Spinal cord (tissue), 10 donors: ENCODE results near the gene MRPS10. TPM values are rescaled to one million over a fixed set of nuclear protein-coding genes. Genes with fewer than 3 reads are reported as not detected.

Source experiments
- DNase-seq, 6 donors: peaks; one replicate each; pipeline versions ENCODE4 v3.0.0 to v3.0.0-alpha.2; 2013 to 2015; ENCODE audit warnings: low spot score in 6 of 6, low read depth in 4 of 6
- H3K27ac ChIP-seq: one replicate; pipeline ENCODE4 v1.5.1; 2013; ENCODE audit warnings: low read depth, low read length, control low read depth
- H3K27me3 ChIP-seq: one replicate; pipeline ENCODE4 v1.6.1; 2013; ENCODE audit warnings: low read length; ENCODE audit not compliant: control insufficient read depth, insufficient read depth
- H3K36me3 ChIP-seq: one replicate; pipeline ENCODE4 v1.6.1; 2013; ENCODE audit warnings: low read length; ENCODE audit not compliant: control insufficient read depth, insufficient read depth
- H3K4me1 ChIP-seq: one replicate; pipeline ENCODE4 v1.6.1; 2013; ENCODE audit warnings: low read length; ENCODE audit not compliant: control insufficient read depth, insufficient read depth
- H3K4me3 ChIP-seq: one replicate; pipeline ENCODE4 v1.5.1; 2013; ENCODE audit warnings: low read depth, low read length, control low read depth
- H3K9me3 ChIP-seq: one replicate; pipeline ENCODE4 v1.6.1; 2013; ENCODE audit warnings: low read length; ENCODE audit not compliant: control insufficient read depth, insufficient read depth
- WGBS: methylation state at CpG from one replicate; pipeline ENCODE4 v1.1.5; 2013; ENCODE audit warnings: missing lambda C conversion rate; ENCODE audit not compliant: insufficient coverage; 5-methylcytosine and 5-hydroxymethylcytosine counted together
- polyA plus RNA-seq, 2 donors: library from polyadenylated mRNA; unstranded; fragments of 120-200 nt; gene quantifications; one replicate each; pipeline ENCODE4 v1.2.1, GENCODE V29; 2013; ENCODE audit not compliant: insufficient read length in 2 of 2
- total RNA-seq, 2 donors: library from RNA; depleted of rRNA in 1 of 2; stranded (reverse); fragments of 120-200 nt in 1 of 2; fragments of >200 nt in 1 of 2; gene quantifications; one replicate each; pipeline versions ENCODE4 v1.2.3 to v1.2.4, GENCODE V29; 2013 to 2014
- donor health status: healthy.

Gene MRPS10
- total and polyA plus RNA-seq, 4 donors, result 28.8 to 45.3 (median 30.0) TPM

DNA sequence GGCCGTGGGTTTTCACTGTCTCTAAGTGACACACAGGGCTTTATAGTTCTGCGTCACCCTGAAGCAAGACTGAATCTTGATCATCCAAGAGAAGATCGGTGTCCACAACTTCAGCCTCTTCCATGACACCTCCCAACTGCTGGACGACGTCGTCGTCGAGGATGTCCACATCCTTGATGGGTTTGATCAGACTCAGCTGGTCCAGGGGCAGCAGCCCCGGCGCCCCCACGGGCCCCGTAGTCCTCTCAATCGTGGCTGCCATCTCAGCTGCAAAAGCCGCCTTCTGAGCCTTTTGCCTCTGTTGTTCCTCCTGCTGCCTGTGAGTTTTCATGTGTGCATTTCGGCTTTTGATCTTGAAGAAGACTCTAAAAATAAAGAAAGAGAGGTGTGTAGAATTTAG lies 10.6 kb upstream of the MRPS10 start:
- 93% methylated on average over 13 of the region's 15 CpGs for WGBS
- no peak overlapping the region for H3K27ac ChIP-seq

DNA sequence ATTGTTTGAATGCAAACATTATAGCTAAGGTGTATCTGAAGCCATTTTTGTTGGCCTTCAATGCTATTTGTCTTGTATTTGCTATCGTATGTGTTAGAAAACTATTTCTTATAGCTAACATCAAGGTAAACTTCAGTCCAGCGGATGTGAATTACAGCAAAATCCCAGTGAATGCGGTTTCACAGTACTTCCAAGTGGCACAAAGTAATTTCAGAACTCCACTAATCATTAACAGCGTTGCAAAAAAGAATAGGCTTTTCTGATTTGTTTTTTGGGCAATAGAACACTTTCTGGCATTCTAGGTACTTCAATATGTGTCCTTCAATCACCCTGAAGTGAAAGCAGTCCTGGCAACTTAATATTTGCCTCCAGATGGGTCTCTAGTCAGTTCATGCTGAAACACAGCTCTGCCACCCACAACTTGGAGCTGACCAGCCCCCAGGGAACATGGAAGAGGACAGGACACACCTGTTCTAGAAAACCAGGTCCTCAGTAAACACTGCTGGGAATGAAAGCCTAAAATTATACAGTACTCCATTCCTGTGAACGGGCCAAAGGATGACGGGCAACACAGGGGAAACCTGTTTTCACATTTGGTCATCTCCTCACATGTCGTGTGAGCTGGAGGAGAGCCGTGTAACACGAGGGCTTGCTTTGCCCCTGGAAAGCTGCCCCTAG lies 9.7 kb upstream of the MRPS10 start:
- H3K4me1 ChIP-seq, result no peaks in the 10 kb centered on the region
- peaks cover 23% of the 10 kb centered on the region for H3K36me3 ChIP-seq
- 98% methylated on average over 5 of the region's 9 CpGs for WGBS
- H3K27me3 ChIP-seq, result no peaks in the 10 kb centered on the region
- DNase-seq, result no peak
- no peak overlapping the region for H3K27ac ChIP-seq
- no peaks in the 10 kb centered on the region for H3K9me3 ChIP-seq
- no peak overlapping the region for H3K4me3 ChIP-seq

More for the DNA sequence above, 10.6 kb upstream of the MRPS10 start:
- Histone ChIP-seq H3K9me3 (no peaks in the 10 kb centered on the region), H3K4me1 (no peaks in the 10 kb centered on the region), H3K27me3 (no peaks in the 10 kb centered on the region), H3K36me3 (peaks cover 29% of the 10 kb centered on the region), H3K4me3 (no peak overlapping the region)
- DNase-seq, result no peak

DNA sequence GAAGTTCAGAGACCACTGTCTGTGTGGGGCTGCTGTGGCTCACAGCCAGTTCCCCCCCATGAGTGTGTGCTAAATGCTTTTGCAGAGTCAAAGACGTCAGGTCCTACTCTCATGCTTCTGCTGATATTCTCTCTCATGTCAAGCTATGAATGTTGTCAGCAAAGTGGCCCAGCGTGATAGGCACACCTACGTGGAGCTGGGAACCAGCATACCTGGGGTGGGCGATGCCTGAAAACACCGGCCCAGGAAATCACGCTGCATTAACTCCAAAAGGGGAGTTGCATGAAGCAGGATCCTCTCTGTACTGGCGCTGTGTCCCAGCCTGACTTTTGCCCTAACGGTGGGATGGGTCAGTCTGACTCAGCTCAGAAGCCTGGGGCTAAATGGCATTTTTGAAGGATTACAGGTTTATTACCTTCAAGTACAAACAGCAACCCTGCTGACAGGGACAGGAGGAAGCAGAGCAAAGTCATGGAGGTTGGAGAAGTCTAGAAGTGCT lies 9.0 kb upstream of the MRPS10 start:
- Histone ChIP-seq H3K9me3 (no peaks in the 10 kb centered on the region), H3K4me3 (no peak overlapping the region), H3K36me3 (peaks cover 20% of the 10 kb centered on the region), H3K4me1 (no peaks in the 10 kb centered on the region), H3K27me3 (no peaks in the 10 kb centered on the region), H3K27ac (no peak overlapping the region)
- no peak for DNase-seq
- 81% methylated on average over 7 of the region's 8 CpGs for WGBS

DNA sequence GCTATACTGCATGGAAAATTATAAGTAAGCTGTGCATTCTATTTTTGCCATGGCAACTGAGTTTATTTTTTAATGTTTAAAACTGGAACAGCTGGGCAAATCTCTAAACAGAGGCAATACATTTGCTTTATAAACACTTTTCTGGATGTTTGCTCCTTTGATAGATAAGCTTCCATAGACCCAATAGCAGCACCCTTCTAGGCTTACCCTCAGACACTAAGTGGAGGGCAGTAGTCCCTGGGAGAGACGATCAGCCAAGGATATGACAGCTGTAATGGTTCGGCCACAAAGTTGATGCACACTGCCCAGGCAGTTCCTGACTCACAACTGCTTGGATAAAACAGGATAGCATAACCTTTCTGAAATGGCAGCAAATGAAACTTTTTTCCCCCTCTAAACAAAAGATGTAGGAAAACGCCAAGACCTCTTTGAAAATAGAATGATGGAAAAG lies 8.5 kb upstream of the MRPS10 start:
- no peak for DNase-seq
- H3K9me3 ChIP-seq, result no peaks in the 10 kb centered on the region
- 100% methylated on average over 2 of the region's 3 CpGs for WGBS
- H3K36me3 ChIP-seq, result peaks cover 20% of the 10 kb centered on the region
- H3K27ac ChIP-seq, result no peak overlapping the region
- H3K4me1 ChIP-seq, result no peaks in the 10 kb centered on the region
- no peak overlapping the region for H3K4me3 ChIP-seq
- no peaks in the 10 kb centered on the region for H3K27me3 ChIP-seq

DNA sequence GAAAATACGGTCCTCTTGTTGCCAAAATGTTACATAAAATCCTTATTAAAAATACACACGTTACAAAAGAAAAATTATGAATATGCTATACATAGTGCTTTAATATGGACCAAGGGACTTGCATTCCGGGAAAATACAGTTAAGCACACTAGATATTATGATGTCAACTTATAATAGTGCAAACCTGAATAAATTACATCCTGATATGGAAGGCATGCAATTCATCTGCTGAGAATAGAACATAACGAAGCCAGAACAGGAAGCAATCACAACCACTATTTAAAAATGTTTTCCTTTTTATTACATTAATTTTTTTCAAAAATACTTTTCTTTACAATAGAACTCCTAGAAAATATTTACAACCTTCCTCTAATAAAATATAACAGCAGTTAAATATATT lies 7.8 kb upstream of the MRPS10 start:
- no peaks in the 10 kb centered on the region for H3K9me3 ChIP-seq
- H3K27ac ChIP-seq, result no peak overlapping the region
- no peak overlapping the region for H3K4me3 ChIP-seq
- no CpG with 5 or more reads among the region's 4 CpGs for WGBS
- peaks cover 14% of the 10 kb centered on the region for H3K36me3 ChIP-seq
- no peaks in the 10 kb centered on the region for H3K27me3 ChIP-seq
- peak in 1 of 6 donors; percentile 9 for DNase-seq
- H3K4me1 ChIP-seq, result no peaks in the 10 kb centered on the region

DNA sequence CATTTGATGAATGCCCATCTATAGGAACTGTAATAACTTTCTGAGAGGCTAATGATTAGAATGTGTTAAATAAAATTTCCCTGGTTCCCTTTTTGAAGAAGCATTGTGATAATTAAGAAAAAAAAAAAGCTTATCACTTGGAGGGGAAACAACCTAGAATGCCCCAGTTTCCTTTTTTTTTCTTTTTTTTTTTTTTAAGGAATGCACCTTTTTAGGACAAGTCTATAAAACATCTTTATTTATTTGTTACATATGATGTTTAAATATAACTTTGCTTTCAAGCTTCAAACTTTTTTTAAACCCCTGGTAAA lies 7.3 kb upstream of the MRPS10 start:
- Histone ChIP-seq H3K4me3 (no peak overlapping the region), H3K4me1 (no peaks in the 10 kb centered on the region), H3K9me3 (no peaks in the 10 kb centered on the region), H3K27ac (no peak overlapping the region), H3K27me3 (no peaks in the 10 kb centered on the region), H3K36me3 (peaks cover 14% of the 10 kb centered on the region)
- DNase-seq, result no peak

DNA sequence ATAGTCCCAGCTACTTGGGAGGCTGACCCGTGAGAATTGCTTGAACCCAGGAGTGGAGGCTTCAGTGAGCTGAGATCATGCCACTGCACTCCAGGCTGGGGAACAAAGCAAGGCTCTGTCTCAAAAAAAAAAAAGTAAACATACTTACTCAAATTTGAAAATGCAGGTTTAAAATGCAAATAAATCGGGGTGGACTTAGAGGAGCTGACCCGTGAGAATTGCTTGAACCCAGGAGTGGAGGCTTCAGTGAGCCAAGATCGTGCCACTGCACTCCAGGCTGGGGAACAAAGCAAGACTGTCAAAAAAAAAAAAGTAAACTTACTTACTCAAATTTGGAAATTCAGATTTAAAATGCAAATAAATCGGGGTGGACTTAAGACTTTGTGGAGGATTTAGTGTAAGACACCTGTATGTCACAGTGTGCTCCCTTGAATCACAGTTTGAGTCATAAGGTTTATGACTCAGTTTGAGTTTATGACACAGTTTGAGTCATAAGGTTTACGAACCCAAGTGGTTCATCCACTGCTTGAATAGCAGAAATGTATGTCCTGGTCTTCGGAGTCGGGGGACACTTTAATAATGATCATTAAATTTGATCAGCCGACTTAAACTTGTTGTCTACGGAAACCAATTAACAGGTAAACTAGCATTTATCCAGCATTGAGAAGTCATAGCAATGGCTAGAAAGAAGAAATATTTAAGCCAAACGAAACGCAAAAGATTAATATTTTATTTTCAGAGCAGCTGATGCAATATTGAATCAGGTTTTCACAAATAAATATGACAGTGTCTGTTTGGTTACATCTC lies 6.8 kb upstream of the MRPS10 start:
- Histone ChIP-seq H3K27ac (no peak overlapping the region), H3K9me3 (no peaks in the 10 kb centered on the region), H3K4me3 (no peak overlapping the region), H3K27me3 (no peaks in the 10 kb centered on the region), H3K4me1 (no peaks in the 10 kb centered on the region), H3K36me3 (peaks cover 14% of the 10 kb centered on the region)
- WGBS, result 81% methylated on average over 4 of the region's 12 CpGs
- DNase-seq, result no peak

DNA sequence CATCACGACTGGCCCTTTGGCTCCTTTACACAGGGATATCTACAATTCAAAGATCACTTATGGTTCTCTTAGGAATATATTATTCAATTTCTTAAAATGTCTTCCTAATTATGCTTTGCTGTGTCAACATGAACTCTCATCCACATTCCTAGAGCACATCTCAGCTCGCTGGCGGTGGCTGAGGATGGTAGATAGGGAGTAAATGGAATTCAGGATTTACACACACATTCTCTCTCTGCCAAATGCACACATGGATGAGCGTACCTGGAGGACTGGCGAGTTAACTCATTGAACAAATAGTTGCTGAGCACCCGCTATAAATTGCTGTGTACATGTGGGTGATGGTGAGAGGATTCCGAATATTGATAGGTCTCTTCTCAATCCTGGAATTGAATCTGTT lies 4.8 kb upstream of the MRPS10 start:
- no peak overlapping the region for H3K27ac ChIP-seq
- no peak overlapping the region for H3K4me3 ChIP-seq
- peaks cover 3% of the 10 kb centered on the region for H3K36me3 ChIP-seq
- H3K4me1 ChIP-seq, result no peaks in the 10 kb centered on the region
- H3K27me3 ChIP-seq, result no peaks in the 10 kb centered on the region
- WGBS, result no CpG with 5 or more reads among the region's 7 CpGs
- no peaks in the 10 kb centered on the region for H3K9me3 ChIP-seq
- no peak for DNase-seq

DNA sequence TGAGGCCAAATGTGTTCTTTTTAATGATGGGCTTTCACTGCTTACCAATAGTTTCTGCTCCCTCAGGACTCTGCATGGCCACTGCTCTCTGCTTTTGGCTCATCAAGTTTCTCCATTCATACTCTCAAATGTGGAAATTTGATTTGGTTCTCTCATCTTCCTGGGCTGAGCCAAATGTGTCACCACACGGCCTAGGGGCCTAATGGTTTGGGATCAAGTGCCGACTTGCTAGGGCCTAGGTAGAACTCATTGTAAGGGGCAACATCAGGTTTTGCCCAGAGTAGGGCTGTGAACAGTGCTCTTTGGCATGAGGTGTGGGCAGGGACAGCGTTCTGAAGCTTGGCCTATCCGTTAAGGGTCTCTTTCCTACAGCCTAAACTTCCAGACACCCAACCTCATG lies 3.9 kb upstream of the MRPS10 start:
- 100% methylated on average over 2 of the region's 4 CpGs for WGBS
- DNase-seq, result no peak

DNA sequence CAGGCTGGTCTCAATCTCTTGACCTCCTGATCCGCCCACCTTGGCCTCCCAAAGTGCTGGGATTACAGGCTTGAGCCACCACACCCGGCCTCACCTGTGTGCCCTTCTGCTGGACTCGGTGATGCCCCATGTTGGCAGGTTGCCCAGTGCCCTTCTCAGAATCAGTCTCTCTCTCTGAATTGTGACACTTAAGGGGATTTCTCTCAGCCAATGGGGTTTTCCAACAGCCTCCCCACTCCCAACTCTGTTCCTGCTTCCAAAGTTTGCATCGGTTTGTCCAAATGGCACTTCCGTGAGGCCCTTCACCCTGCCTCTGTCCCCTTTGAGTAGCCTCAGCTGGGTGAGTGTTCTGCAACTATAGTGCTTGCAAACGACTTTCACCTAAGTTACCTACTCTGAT lies 3.1 kb upstream of the MRPS10 start:
- Histone ChIP-seq H3K9me3 (no peaks in the 10 kb centered on the region), H3K4me1 (peaks cover 6% of the 10 kb centered on the region), H3K27me3 (no peaks in the 10 kb centered on the region), H3K36me3 (peaks cover 5% of the 10 kb centered on the region), H3K4me3 (no peak overlapping the region), H3K27ac (no peak overlapping the region)
- DNase-seq, result no peak
- WGBS, result 80% methylated on average over 5 of the region's 6 CpGs

More for the DNA sequence above, 3.9 kb upstream of the MRPS10 start:
- peaks cover under 1% of the 10 kb centered on the region for H3K4me1 ChIP-seq
- no peak overlapping the region for H3K4me3 ChIP-seq
- no peaks in the 10 kb centered on the region for H3K27me3 ChIP-seq
- H3K36me3 ChIP-seq, result peaks cover under 1% of the 10 kb centered on the region
- no peak overlapping the region for H3K27ac ChIP-seq
- no peaks in the 10 kb centered on the region for H3K9me3 ChIP-seq
